HepG2 (cell line): ENCODE data around the gene SNAI1.

Experiments
- CC2D1A ChIP-seq: sonication (generic); formaldehyde crosslinking; IDR thresholded peaks from 2 replicates; pipeline ENCODE4 v1.8.1; 2023; ENCODE audit warnings: mild to moderate bottlenecking, missing genetic modification reagents
- NCOA5 ChIP-seq: sonication (generic); formaldehyde crosslinking; IDR thresholded peaks from 2 replicates; pipeline ENCODE4 v1.4.0; 2020; ENCODE audit warnings: missing genetic modification reagents
- TF ChIP-seq, protein P1 (sequence below): sonication (generic); formaldehyde crosslinking; IDR thresholded peaks from 2 replicates; pipeline ENCODE4 v1.4.0; 2020; ENCODE audit warnings: mild to moderate bottlenecking, missing genetic modification reagents
- TF ChIP-seq, protein P2 (sequence below): sonication (generic); formaldehyde crosslinking; IDR thresholded peaks from 2 replicates; pipeline ENCODE4 v1.5.0; 2020; ENCODE audit warnings: mild to moderate bottlenecking, missing genetic modification reagents

DNA sequence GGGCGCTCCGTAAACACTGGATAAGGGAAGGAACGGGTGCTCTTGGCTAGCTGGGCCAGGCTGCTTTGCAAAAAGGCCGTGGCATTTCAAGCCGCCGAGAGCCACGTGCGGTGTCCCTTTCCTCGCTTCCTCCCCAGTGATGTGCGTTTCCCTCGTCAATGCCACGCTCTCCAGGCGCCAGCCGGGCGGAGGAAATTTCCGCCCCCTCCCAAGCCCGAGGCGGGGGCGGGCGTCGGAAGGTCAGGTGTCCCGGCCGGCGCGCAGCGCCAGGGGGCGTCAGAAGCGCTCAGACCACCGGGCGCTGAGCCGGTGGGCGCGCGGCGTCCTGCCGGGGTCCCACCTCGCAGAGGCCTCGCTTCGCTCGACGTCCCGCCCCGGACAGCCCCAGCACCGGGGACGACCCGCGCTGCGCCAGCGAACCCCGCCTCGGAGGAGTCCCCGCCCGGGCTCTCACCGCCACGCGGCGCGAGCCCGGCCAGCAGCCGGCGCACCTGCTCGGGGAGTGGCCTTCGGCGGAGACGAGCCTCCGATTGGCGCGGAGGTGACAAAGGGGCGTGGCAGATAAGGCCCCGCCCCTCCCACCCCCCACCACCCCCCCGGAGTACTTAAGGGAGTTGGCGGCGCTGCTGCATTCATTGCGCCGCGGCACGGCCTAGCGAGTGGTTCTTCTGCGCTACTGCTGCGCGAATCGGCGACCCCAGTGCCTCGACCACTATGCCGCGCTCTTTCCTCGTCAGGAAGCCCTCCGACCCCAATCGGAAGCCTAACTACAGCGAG, at the start of gene SNAI1:
- TF ChIP-seq, protein P1, sequence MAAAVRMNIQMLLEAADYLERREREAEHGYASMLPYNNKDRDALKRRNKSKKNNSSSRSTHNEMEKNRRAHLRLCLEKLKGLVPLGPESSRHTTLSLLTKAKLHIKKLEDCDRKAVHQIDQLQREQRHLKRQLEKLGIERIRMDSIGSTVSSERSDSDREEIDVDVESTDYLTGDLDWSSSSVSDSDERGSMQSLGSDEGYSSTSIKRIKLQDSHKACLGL (CRISPR knock-in tag), result peak; percentile 92
- TF ChIP-seq, protein P2, sequence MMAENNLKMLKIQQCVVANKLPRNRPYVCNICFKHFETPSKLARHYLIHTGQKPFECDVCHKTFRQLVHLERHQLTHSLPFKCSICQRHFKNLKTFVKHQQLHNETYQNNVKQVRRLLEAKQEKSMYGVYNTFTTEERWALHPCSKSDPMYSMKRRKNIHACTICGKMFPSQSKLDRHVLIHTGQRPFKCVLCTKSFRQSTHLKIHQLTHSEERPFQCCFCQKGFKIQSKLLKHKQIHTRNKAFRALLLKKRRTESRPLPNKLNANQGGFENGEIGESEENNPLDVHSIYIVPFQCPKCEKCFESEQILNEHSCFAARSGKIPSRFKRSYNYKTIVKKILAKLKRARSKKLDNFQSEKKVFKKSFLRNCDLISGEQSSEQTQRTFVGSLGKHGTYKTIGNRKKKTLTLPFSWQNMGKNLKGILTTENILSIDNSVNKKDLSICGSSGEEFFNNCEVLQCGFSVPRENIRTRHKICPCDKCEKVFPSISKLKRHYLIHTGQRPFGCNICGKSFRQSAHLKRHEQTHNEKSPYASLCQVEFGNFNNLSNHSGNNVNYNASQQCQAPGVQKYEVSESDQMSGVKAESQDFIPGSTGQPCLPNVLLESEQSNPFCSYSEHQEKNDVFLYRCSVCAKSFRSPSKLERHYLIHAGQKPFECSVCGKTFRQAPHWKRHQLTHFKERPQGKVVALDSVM (CRISPR knock-in tag), result peak; percentile 78; the same call in 1 of the 2 replicates
- no peak for TF ChIP-seq CC2D1A (CRISPR knock-in tag)
- TF ChIP-seq NCOA5, result no peak
